H9 (cell line): Measurements from ENCODE around the gene ZFP92. TPM values are rescaled to one million over a fixed set of nuclear protein-coding genes. Genes with fewer than 3 reads are reported as not detected.

ENCODE experiments used
- DNase-seq: peaks from one replicate; pipeline ENCODE4 v3.0.0-alpha.2; 2017
- H2AFZ ChIP-seq: one replicate; pipeline ENCODE4 v1.6.1; 2013; ENCODE audit warnings: mild to moderate bottlenecking, low read length, control low read depth, moderate library complexity
- H2AK5ac ChIP-seq: 2 replicates; pipeline ENCODE4 v1.6.1; 2013; ENCODE audit warnings: low read length, control low read depth, mixed read lengths; ENCODE audit not compliant: insufficient read length
- H2BK120ac ChIP-seq: one replicate; pipeline ENCODE4 v1.6.1; 2013; ENCODE audit warnings: low read depth, mild to moderate bottlenecking, low read length, control low read depth, inconsistent platforms; ENCODE audit not compliant: poor library complexity, severe bottlenecking
- H2BK12ac ChIP-seq: 2 replicates; pipeline ENCODE4 v1.6.1; 2013; ENCODE audit warnings: low read length, control low read depth, mixed read lengths, low read depth; ENCODE audit not compliant: insufficient read length
- H2BK15ac ChIP-seq: 2 replicates; pipeline ENCODE4 v1.6.1; 2013; ENCODE audit warnings: low read depth, low read length, control low read depth
- H2BK20ac ChIP-seq: one replicate; pipeline ENCODE4 v1.6.1; 2013; ENCODE audit warnings: low read depth, mild to moderate bottlenecking, low read length, control low read depth, inconsistent platforms; ENCODE audit not compliant: poor library complexity, severe bottlenecking
- H2BK5ac ChIP-seq: 2 replicates; pipeline ENCODE4 v1.6.1; 2013; ENCODE audit warnings: low read length, control low read depth, mixed read lengths; ENCODE audit not compliant: insufficient read length
- H3K14ac ChIP-seq: 2 replicates; pipeline ENCODE4 v1.6.1; 2013; ENCODE audit warnings: low read length, control low read depth; ENCODE audit not compliant: insufficient read depth
- H3K18ac ChIP-seq: 2 replicates; pipeline ENCODE4 v1.6.1; 2013; ENCODE audit warnings: low read depth, mild to moderate bottlenecking, mixed read lengths, low read length, control low read depth; ENCODE audit not compliant: insufficient read length
- H3K23ac ChIP-seq: 2 replicates; pipeline ENCODE4 v1.6.1; 2013; ENCODE audit warnings: low read length, control low read depth, mixed read lengths, low read depth; ENCODE audit not compliant: insufficient read length
- H3K23me2 ChIP-seq: 2 replicates; pipeline ENCODE4 v1.6.1; 2013; ENCODE audit warnings: low read depth, mild to moderate bottlenecking, mixed read lengths, low read length, control low read depth; ENCODE audit not compliant: insufficient read length, poor library complexity, severe bottlenecking
- H3K27ac ChIP-seq: 2 replicates; pipeline ENCODE4 v1.5.1; 2013; ENCODE audit warnings: low read length, control low read depth, mixed read lengths, low read depth; ENCODE audit not compliant: insufficient read length
- H3K27me3 ChIP-seq: 2 replicates; pipeline ENCODE4 v1.6.1; 2013; ENCODE audit warnings: low read length, control low read depth, inconsistent platforms; ENCODE audit not compliant: insufficient read depth
- H3K4ac ChIP-seq: 2 replicates; pipeline ENCODE4 v1.6.1; 2013; ENCODE audit warnings: low read depth, mild to moderate bottlenecking, control low read depth, inconsistent platforms, low read length, moderate library complexity
- H3K4me1 ChIP-seq: 2 replicates; pipeline ENCODE4 v1.6.1; 2013; ENCODE audit warnings: low read length, control low read depth, inconsistent platforms; ENCODE audit not compliant: insufficient read depth
- H3K4me2 ChIP-seq: 2 replicates; pipeline ENCODE4 v1.6.1; 2013; ENCODE audit warnings: low read length, control low read depth, mixed read lengths; ENCODE audit not compliant: insufficient read length, insufficient read depth
- H3K56ac ChIP-seq: 2 replicates; pipeline ENCODE4 v1.6.1; 2013; ENCODE audit warnings: low read depth, mild to moderate bottlenecking, mixed read lengths, low read length, control low read depth; ENCODE audit not compliant: insufficient read length
- H3K79me1 ChIP-seq: 2 replicates; pipeline ENCODE4 v1.6.1; 2013; ENCODE audit warnings: low read depth, mild to moderate bottlenecking, moderate library complexity, low read length, control low read depth, inconsistent platforms; ENCODE audit not compliant: insufficient read depth, poor library complexity, severe bottlenecking
- H3K79me2 ChIP-seq: 2 replicates; pipeline ENCODE4 v1.6.1; 2013; ENCODE audit warnings: low read length, control low read depth, inconsistent platforms; ENCODE audit not compliant: insufficient read depth
- H3K9ac ChIP-seq: 2 replicates; pipeline ENCODE4 v1.6.1; 2013; ENCODE audit warnings: low read length, control low read depth, mixed read lengths; ENCODE audit not compliant: insufficient read length; ENCODE audit errors: extremely low read depth
- H3K9me3 ChIP-seq: one replicate; pipeline ENCODE4 v1.6.1; 2013; ENCODE audit warnings: low read depth, low read length, inconsistent platforms; ENCODE audit not compliant: control insufficient read depth
- H3T11ph ChIP-seq: one replicate; pipeline ENCODE4 v1.6.1; 2013; ENCODE audit warnings: mild to moderate bottlenecking, low read length, control low read depth, inconsistent platforms
- H4K20me1 ChIP-seq: one replicate; pipeline ENCODE4 v1.6.1; 2013; ENCODE audit not compliant: control insufficient read depth, insufficient read length, insufficient read depth
- H4K5ac ChIP-seq: 2 replicates; pipeline ENCODE4 v1.6.1; 2013; ENCODE audit warnings: low read depth, mild to moderate bottlenecking, mixed read lengths, low read length, control low read depth; ENCODE audit not compliant: insufficient read length
- H4K8ac ChIP-seq: replicated peaks from 2 replicates; pipeline ENCODE4 v1.6.1; 2013; ENCODE audit warnings: low read length, control low read depth, mixed read lengths, low read depth; ENCODE audit not compliant: insufficient read length
- H4K91ac ChIP-seq: 2 replicates; pipeline ENCODE4 v1.6.1; 2013; ENCODE audit warnings: low read depth, mild to moderate bottlenecking, moderate library complexity, mixed read lengths, low read length, control low read depth; ENCODE audit not compliant: insufficient read length
- H3K27ac Mint-ChIP-seq, 3 experiments: 2 replicates in 2 of 3; 3 replicates in 1 of 3; pipeline ENCODE4 v1.8.0; 2020 to 2021; ENCODE audit warnings: mixed read lengths in 3 of 3, mild to moderate bottlenecking in 1 of 3, moderate library complexity in 1 of 3
- H3K27me3 Mint-ChIP-seq: 2 replicates; pipeline ENCODE4 v1.8.0; 2021; ENCODE audit warnings: low read depth, mild to moderate bottlenecking, moderate library complexity, mixed read lengths
- H3K36me3 Mint-ChIP-seq, 3 experiments: 2 replicates in 2 of 3; 3 replicates in 1 of 3; pipeline ENCODE4 v1.8.0; 2020 to 2021; ENCODE audit warnings: low read depth in 3 of 3, mixed read lengths in 3 of 3; ENCODE audit not compliant: insufficient read depth in 1 of 3
- H3K4me1 Mint-ChIP-seq, 2 experiments: 2 replicates each; pipeline ENCODE4 v1.8.0; 2020; ENCODE audit warnings: mixed read lengths in 2 of 2
- H3K4me3 Mint-ChIP-seq, 2 experiments: 2 replicates in 1 of 2; 3 replicates in 1 of 2; pipeline ENCODE4 v1.8.0; 2020 to 2021; ENCODE audit warnings: mild to moderate bottlenecking in 2 of 2, mixed read lengths in 2 of 2, moderate library complexity in 1 of 2
- H3K9me3 Mint-ChIP-seq, 2 experiments: 2 replicates in 1 of 2; 3 replicates in 1 of 2; pipeline ENCODE4 v1.8.0; 2020; ENCODE audit warnings: mild to moderate bottlenecking in 2 of 2, mixed read lengths in 2 of 2, moderate library complexity in 1 of 2
- WGBS: extraction: QIAGEN DNeasy Blood & Tissue Kit; methylation state at CpG from one replicate; pipeline ENCODE4 v1.1.7; 2013; ENCODE audit warnings: missing lambda C conversion rate, low lambda C conversion rate, mixed read lengths; ENCODE audit not compliant: insufficient read length; ENCODE audit errors: extremely low coverage; 5-methylcytosine and 5-hydroxymethylcytosine counted together
- total RNA-seq: library from RNA; stranded (reverse); gene quantifications from 2 replicates; pipeline ENCODE4 v1.2.1, GENCODE V29; 2021
- TF ChIP-seq, protein P1 (sequence below): fragments of 200-600 bp; sonication (generic); conservative IDR thresholded peaks from 3 replicates; pipeline ENCODE4 v1.8.0; 2021; ENCODE audit warnings: antibody characterized with exemption, mild to moderate bottlenecking

The ZFP92 gene
- total RNA-seq, 1 experiment from 2014 or later: 0.68 TPM

DNA sequence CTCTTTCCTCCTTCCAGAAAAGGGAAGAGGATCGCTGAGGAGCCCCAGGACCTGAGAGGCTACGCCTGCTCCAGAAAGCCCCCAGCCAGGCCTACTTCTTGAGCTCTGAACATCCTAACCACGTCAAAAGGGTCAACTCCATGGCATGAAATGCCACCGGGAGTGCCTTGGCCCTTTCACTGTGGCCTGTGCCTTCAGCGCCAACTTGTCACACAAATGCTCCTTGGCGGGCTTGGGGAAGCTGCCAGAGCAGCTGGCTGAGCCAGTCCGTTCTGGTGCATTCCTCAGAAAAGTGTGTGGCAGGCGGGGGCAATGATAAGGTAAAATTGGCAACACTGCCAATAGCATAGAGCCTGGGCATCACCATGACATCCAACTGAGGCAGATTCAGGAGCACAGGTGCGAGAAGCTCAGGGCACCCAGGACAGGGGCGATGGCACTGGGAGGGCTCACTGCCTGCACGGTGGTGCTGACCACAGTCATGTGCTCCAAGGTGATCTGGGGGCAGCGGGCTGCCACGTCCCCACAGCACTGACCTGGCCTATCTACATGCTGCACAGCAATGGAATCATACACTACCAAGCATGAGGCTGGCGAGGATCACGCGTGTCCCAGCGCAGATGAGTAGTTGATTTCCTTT is 46.7 kb downstream of the ZFP92 start:
- Histone ChIP-seq H4K20me1 (no peaks in the 10 kb centered on the region), H2BK12ac (no peak overlapping the region), H3K9me3 (peaks cover 45% of the 10 kb centered on the region), H3K4me2 (no peak overlapping the region), H3K18ac (no peak overlapping the region), H3K23me2 (no peaks in the 10 kb centered on the region), H2BK120ac (no peak overlapping the region), H2BK5ac (no peak overlapping the region), H2BK20ac (no peak overlapping the region), H3K4ac (no peak overlapping the region), H3K79me2 (no peaks in the 10 kb centered on the region), H3K14ac (no peak overlapping the region), H2AFZ (no peak overlapping the region), H2AK5ac (no peak overlapping the region), H3K27ac (no peak overlapping the region), H4K91ac (no peak overlapping the region), H3K27me3 (no peaks in the 10 kb centered on the region), H3K23ac (no peak overlapping the region), H3K4me1 (no peaks in the 10 kb centered on the region), H2BK15ac (no peak overlapping the region), H3T11ph (no peak overlapping the region), H4K8ac (no peak overlapping the region), H3K79me1 (no peaks in the 10 kb centered on the region), H3K56ac (no peak overlapping the region), H3K9ac (no peak overlapping the region), H4K5ac (no peak overlapping the region)
- TF ChIP-seq, protein P1, sequence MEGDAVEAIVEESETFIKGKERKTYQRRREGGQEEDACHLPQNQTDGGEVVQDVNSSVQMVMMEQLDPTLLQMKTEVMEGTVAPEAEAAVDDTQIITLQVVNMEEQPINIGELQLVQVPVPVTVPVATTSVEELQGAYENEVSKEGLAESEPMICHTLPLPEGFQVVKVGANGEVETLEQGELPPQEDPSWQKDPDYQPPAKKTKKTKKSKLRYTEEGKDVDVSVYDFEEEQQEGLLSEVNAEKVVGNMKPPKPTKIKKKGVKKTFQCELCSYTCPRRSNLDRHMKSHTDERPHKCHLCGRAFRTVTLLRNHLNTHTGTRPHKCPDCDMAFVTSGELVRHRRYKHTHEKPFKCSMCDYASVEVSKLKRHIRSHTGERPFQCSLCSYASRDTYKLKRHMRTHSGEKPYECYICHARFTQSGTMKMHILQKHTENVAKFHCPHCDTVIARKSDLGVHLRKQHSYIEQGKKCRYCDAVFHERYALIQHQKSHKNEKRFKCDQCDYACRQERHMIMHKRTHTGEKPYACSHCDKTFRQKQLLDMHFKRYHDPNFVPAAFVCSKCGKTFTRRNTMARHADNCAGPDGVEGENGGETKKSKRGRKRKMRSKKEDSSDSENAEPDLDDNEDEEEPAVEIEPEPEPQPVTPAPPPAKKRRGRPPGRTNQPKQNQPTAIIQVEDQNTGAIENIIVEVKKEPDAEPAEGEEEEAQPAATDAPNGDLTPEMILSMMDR: no peak
- DNase-seq: no peak
- no peaks in the 10 kb centered on the region for H3K4me1 Mint-ChIP-seq
- WGBS: no CpG with 5 or more reads among the region's 17 CpGs
- H3K27ac Mint-ChIP-seq: no peak overlapping the region
- H3K9me3 Mint-ChIP-seq: peaks cover 70 to 81% of the 10 kb centered on the region in 2 experiments
- H3K4me3 Mint-ChIP-seq: no peak overlapping the region
- no peaks in the 10 kb centered on the region for H3K27me3 Mint-ChIP-seq
- H3K36me3 Mint-ChIP-seq: peaks cover 32 to 64% (median 40%) of the 10 kb centered on the region in 3 experiments
